ENCODE measurements around the gene FANCD2.

FANCD2 gene

GRCh38 chr3:10136426-10137005 lies 110.3 kb downstream of the FANCD2 start:
- DNase-seq (no peak), ATAC-seq (ENCODE audit: insufficient read depth, low read depth) (no peak)
- TF ChIP-seq, protein P1, sequence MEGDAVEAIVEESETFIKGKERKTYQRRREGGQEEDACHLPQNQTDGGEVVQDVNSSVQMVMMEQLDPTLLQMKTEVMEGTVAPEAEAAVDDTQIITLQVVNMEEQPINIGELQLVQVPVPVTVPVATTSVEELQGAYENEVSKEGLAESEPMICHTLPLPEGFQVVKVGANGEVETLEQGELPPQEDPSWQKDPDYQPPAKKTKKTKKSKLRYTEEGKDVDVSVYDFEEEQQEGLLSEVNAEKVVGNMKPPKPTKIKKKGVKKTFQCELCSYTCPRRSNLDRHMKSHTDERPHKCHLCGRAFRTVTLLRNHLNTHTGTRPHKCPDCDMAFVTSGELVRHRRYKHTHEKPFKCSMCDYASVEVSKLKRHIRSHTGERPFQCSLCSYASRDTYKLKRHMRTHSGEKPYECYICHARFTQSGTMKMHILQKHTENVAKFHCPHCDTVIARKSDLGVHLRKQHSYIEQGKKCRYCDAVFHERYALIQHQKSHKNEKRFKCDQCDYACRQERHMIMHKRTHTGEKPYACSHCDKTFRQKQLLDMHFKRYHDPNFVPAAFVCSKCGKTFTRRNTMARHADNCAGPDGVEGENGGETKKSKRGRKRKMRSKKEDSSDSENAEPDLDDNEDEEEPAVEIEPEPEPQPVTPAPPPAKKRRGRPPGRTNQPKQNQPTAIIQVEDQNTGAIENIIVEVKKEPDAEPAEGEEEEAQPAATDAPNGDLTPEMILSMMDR (IDR thresholded peaks at IDR 0.05; ENCODE audit: borderline replicate concordance, extremely low read depth, low read length, poor library complexity, severe bottlenecking): no peak
- TF ChIP-seq EZH2 (IDR thresholded peaks at IDR 0.05; ENCODE audit: borderline replicate concordance, low read depth, low read length, severe bottlenecking): no peak
- no peak overlapping the region for H3K9ac ChIP-seq (ENCODE audit: low read depth, low read length)
- peaks cover 6% of the 10 kb centered on the region for H3K4me1 ChIP-seq (ENCODE audit: insufficient read depth, low read length)
- H3K4me3 ChIP-seq (ENCODE audit: low read depth in 1 of 2, low read length in 2 of 2): no peak overlapping the region
- H2AFZ ChIP-seq (ENCODE audit: low read depth, low read length): no peak overlapping the region
- no peak overlapping the region for H3K4me2 ChIP-seq (ENCODE audit: insufficient read depth, low read length)
- H3K79me2 ChIP-seq (ENCODE audit: insufficient read depth, low read length): peaks cover 2% of the 10 kb centered on the region; the same call in 1 of the 2 replicates
- H4K20me1 ChIP-seq (ENCODE audit: insufficient read depth, low read length): no peaks in the 10 kb centered on the region
- H3K9me3 ChIP-seq (ENCODE audit: insufficient read depth, low read length, severe bottlenecking): no peaks in the 10 kb centered on the region
- no peaks in the 10 kb centered on the region for H3K36me3 ChIP-seq (ENCODE audit: insufficient read depth, low read length)
- no peak overlapping the region for H3K27ac ChIP-seq (ENCODE audit: low read length)
- no peaks in the 10 kb centered on the region for H3K27me3 ChIP-seq (ENCODE audit: insufficient read depth, low read length, poor library complexity)

DNA sequence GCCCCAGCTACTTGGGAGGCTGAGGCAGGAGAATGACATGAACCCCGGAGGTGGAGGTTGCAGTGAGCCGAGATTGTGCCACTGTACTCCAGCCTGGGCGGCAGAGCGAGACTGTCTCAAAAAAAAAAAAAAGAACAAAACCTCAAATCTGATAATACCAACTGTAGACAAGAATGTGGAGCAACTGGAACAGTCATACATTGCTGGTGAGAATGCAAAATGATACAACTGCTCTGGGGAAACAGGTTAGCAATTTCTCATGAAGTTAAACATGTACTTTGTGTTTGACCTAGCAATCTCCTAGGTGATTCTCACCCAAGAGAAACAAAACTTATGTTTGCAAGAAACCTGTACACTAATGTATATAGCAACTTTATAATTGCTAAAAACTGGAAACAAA lies 110.9 kb downstream of the FANCD2 start:
- H3K4me2 ChIP-seq (ENCODE audit: insufficient read depth, low read length): no peak overlapping the region
- ATAC-seq (ENCODE audit: insufficient read depth, low read depth): no peak

GRCh38 chr3:10140996-10141546 lies 114.8 kb downstream of the FANCD2 start:
- no peak for ATAC-seq (ENCODE audit: insufficient read depth, low read depth)
- peak overlapping the region in 1 of 2 experiments; percentile 87; a peak in 2 of 4 replicates for H3K4me3 ChIP-seq (ENCODE audit: low read depth in 1 of 2, low read length in 2 of 2)
- peak overlapping the region; percentile 87 for H3K9ac ChIP-seq (ENCODE audit: low read depth, low read length)
- H3K36me3 ChIP-seq (ENCODE audit: insufficient read depth, low read length): peaks cover 26% of the 10 kb centered on the region
- peaks cover 29% of the 10 kb centered on the region for H4K20me1 ChIP-seq (ENCODE audit: insufficient read depth, low read length)
- DNase-seq: no peak
- peak overlapping the region; percentile 79 for H3K27ac ChIP-seq (ENCODE audit: low read length)
- H3K4me1 ChIP-seq (ENCODE audit: insufficient read depth, low read length): peaks cover 39% of the 10 kb centered on the region
- H2AFZ ChIP-seq (ENCODE audit: low read depth, low read length): peak overlapping the region; percentile 86
- H3K79me2 ChIP-seq (ENCODE audit: insufficient read depth, low read length): peaks cover 47% of the 10 kb centered on the region
- peak overlapping the region; percentile 87 for H3K4me2 ChIP-seq (ENCODE audit: insufficient read depth, low read length)
- no peak for TF ChIP-seq EZH2 (IDR thresholded peaks at IDR 0.05; ENCODE audit: borderline replicate concordance, low read depth, low read length, severe bottlenecking)
- TF ChIP-seq, protein P1 (IDR thresholded peaks at IDR 0.05; ENCODE audit: borderline replicate concordance, extremely low read depth, low read length, poor library complexity, severe bottlenecking): no peak
- H3K27me3 ChIP-seq (ENCODE audit: insufficient read depth, low read length, poor library complexity): no peaks in the 10 kb centered on the region
- no peaks in the 10 kb centered on the region for H3K9me3 ChIP-seq (ENCODE audit: insufficient read depth, low read length, severe bottlenecking)

More for the DNA sequence above, 110.9 kb downstream of the FANCD2 start:
- no peak for DNase-seq
- no peak for TF ChIP-seq EZH2 (IDR thresholded peaks at IDR 0.05; ENCODE audit: borderline replicate concordance, low read depth, low read length, severe bottlenecking)
- TF ChIP-seq, protein P1 (IDR thresholded peaks at IDR 0.05; ENCODE audit: borderline replicate concordance, extremely low read depth, low read length, poor library complexity, severe bottlenecking): no peak
- no peaks in the 10 kb centered on the region for H3K9me3 ChIP-seq (ENCODE audit: insufficient read depth, low read length, severe bottlenecking)
- no peaks in the 10 kb centered on the region for H4K20me1 ChIP-seq (ENCODE audit: insufficient read depth, low read length)
- peaks cover 9% of the 10 kb centered on the region for H3K79me2 ChIP-seq (ENCODE audit: insufficient read depth, low read length)
- no peak overlapping the region for H2AFZ ChIP-seq (ENCODE audit: low read depth, low read length)
- no peak overlapping the region for H3K9ac ChIP-seq (ENCODE audit: low read depth, low read length)
- H3K4me3 ChIP-seq (ENCODE audit: low read depth in 1 of 2, low read length in 2 of 2): no peak overlapping the region
- H3K27ac ChIP-seq (ENCODE audit: low read length): no peak overlapping the region
- H3K27me3 ChIP-seq (ENCODE audit: insufficient read depth, low read length, poor library complexity): no peaks in the 10 kb centered on the region
- H3K4me1 ChIP-seq (ENCODE audit: insufficient read depth, low read length): peaks cover 6% of the 10 kb centered on the region
- H3K36me3 ChIP-seq (ENCODE audit: insufficient read depth, low read length): no peaks in the 10 kb centered on the region

Measured in DND-41 (cell line).